GM13976 (cell line): ENCODE results near the gene TUBB1.

Experiments used
- DNase-seq: peaks from one replicate; pipeline ENCODE4 v3.0.0; 2012; ENCODE audit warnings: low spot score
- in situ Hi-C: fragments of 300-500 bp; cut with MboI; formaldehyde crosslinking; loops from one replicate; pipeline ENCODE4 v1.12.0; 2022; ENCODE audit warnings: low sequenced_read_pairs, mixed read lengths, inconsistent platforms; ENCODE audit not compliant: unreplicated experiment
- TF ChIP-seq, protein P1 (sequence below): IDR thresholded peaks from 2 replicates; pipeline ENCODE4 v1.5.1; 2012; ENCODE audit warnings: borderline replicate concordance, mild to moderate bottlenecking; ENCODE audit not compliant: insufficient read depth; ENCODE audit errors: extremely low read depth, missing control alignments, control extremely low read depth

Gene TUBB1

GRCh38 chr20:59019217-59019616, at the start of gene TUBB1:
Gene TUBB1, plus strand, starts transcription at chr20:59019429. Its CDS starts 94 bp downstream, at chr20:59019523.
- TF ChIP-seq, protein P1, sequence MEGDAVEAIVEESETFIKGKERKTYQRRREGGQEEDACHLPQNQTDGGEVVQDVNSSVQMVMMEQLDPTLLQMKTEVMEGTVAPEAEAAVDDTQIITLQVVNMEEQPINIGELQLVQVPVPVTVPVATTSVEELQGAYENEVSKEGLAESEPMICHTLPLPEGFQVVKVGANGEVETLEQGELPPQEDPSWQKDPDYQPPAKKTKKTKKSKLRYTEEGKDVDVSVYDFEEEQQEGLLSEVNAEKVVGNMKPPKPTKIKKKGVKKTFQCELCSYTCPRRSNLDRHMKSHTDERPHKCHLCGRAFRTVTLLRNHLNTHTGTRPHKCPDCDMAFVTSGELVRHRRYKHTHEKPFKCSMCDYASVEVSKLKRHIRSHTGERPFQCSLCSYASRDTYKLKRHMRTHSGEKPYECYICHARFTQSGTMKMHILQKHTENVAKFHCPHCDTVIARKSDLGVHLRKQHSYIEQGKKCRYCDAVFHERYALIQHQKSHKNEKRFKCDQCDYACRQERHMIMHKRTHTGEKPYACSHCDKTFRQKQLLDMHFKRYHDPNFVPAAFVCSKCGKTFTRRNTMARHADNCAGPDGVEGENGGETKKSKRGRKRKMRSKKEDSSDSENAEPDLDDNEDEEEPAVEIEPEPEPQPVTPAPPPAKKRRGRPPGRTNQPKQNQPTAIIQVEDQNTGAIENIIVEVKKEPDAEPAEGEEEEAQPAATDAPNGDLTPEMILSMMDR, result no peak
- in situ Hi-C loops, result no loop called here
- no peak for DNase-seq

- in situ Hi-C loops, result no loop called here
- TF ChIP-seq, protein P1, result no peak
- DNase-seq, result no peak
Observed at GRCh38 chr20:58969439-58969838, 49.8 kb upstream of the TUBB1 start.

DNA sequence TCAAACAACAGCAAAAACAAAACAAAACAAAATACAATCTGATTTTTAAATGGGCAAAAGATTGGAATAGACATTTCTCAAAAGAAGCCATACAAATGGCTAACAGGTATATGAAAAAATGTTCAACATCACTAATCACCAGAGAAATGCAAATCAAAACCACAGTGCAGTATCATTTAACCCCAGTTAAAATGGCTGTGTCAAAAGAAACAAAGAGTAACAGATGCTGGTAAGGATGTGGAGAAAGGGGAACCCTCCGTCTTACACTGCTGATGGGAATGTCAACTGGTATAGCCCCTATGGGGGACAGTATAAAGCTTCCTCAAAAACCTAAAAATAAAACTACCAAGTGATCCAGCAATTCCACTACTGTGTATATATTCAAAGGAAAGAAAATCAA, 49.1 kb upstream of the TUBB1 start:
- in situ Hi-C loops, result no loop called here
- no peak for DNase-seq
- TF ChIP-seq, protein P1, result no peak

DNA sequence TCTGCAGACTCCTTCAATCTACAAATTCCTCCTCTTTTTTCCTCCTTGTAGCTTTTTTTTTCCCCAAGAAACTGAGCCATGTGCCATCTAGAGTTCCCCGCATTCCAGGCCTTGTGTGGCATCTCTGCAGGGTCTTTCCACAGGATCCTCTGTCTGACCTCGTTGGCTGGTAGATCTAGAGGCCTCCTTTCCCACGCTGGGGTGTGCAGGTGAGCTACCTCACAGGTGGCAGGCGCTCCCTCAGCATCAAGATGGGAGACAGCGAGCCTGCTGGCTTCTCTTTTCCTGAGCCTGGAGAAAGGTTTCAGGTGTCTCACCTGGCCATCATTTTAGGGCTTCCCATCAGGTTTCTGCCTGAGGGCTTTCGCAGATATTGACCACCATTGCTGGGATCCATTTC, 47.8 kb upstream of the TUBB1 start:
- DNase-seq, result no peak
- in situ Hi-C loops, result no loop called here
- TF ChIP-seq, protein P1, result no peak

- TF ChIP-seq, protein P1, result no peak
- in situ Hi-C loops, result no loop called here
Observed at GRCh38 chr20:58973179-58973578, 46.0 kb upstream of the TUBB1 start.

GRCh38 chr20:58973866-58974265, 45.4 kb upstream of the TUBB1 start:
- no peak for DNase-seq
- TF ChIP-seq, protein P1, result no peak
- in situ Hi-C loops, result no loop called here

More at GRCh38 chr20:58973179-58973578, 46.0 kb upstream of the TUBB1 start:
- no peak for DNase-seq

DNA sequence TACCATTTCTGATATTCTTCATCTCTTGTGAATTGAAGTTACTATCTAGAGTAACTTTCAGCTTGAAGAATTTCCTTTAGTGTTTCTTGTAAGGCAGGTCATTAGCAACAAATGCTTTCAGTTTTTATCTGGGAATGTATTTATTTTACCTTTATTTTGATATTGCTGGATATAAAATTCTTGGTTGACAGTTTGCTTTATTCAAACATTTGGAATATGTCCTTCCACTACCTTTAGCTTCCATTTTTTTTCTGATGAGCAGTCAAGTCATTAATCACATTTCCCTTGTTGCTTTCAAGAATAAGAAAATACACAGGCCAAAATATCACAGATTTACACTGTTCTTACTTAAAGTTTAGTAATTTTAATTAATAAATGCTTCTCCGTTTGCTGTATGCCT, 43.9 kb upstream of the TUBB1 start:
- no peak for DNase-seq
- in situ Hi-C loops, result no loop called here
- TF ChIP-seq, protein P1, result no peak
